Gastroesophageal sphincter (tissue), 4 donors: ENCODE measurements around the gene N4BP2L1. TPM values are rescaled to one million over a fixed set of nuclear protein-coding genes. Genes with fewer than 3 reads are reported as not detected.

Source experiments
- ATAC-seq: fragments of 150-250 bp; one replicate; pipeline ENCODE4 v1.9.1; 2016; ENCODE audit warnings: mild to moderate bottlenecking, moderate library complexity
- H3K27ac ChIP-seq, 4 donors: fragments of 200-600 bp; sonication (generic) in 3 of 4; 1 replicate in 3 of 4; 2 replicates in 1 of 4; pipeline ENCODE4 v1.5.1; 2016 to 2019
- H3K27me3 ChIP-seq: fragments of 200-600 bp; sonication (generic); one replicate; pipeline ENCODE4 v1.5.1; 2019
- H3K36me3 ChIP-seq, 2 donors: fragments of 200-600 bp; sonication (generic); one replicate each; pipeline ENCODE4 v1.5.1; 2019; ENCODE audit warnings: control low read depth in 1 of 2
- H3K4me1 ChIP-seq, 3 donors: fragments of 200-600 bp; sonication (generic); 1 replicate in 2 of 3; 2 replicates in 1 of 3; pipeline ENCODE4 v1.5.1; 2016 to 2019; ENCODE audit warnings: control low read depth in 2 of 3
- H3K4me3 ChIP-seq, 2 donors: fragments of 200-600 bp; sonication (generic); one replicate each; pipeline ENCODE4 v1.5.1; 2019; ENCODE audit warnings: mild to moderate bottlenecking in 1 of 2, moderate library complexity in 1 of 2
- H3K9me3 ChIP-seq, 3 donors: fragments of 200-600 bp; sonication (generic); one replicate each; pipeline ENCODE4 v1.5.1; 2017 to 2019; ENCODE audit warnings: control low read depth in 2 of 3
- EP300 ChIP-seq: sonication (generic); formaldehyde crosslinking; IDR thresholded peaks from one replicate; pipeline ENCODE4 v1.6.1; 2017; ENCODE audit warnings: antibody characterized with exemption, mild to moderate bottlenecking
- POLR2A ChIP-seq, 2 donors: fragments of 450-650 bp; IDR thresholded peaks; one replicate each; pipeline ENCODE4 v1.6.1; 2017; ENCODE audit warnings: antibody characterized with exemption in 2 of 2, mild to moderate bottlenecking in 2 of 2, moderate library complexity in 1 of 2
- POLR2AphosphoS5 ChIP-seq: sonication (generic); formaldehyde crosslinking; IDR thresholded peaks from one replicate; pipeline ENCODE4 v1.6.1; 2017; ENCODE audit warnings: antibody characterized with exemption
- WGBS, 2 donors: methylation state at CpG; one replicate each; pipeline ENCODE4 v1.1.5; 2018; ENCODE audit warnings: low coverage in 1 of 2; 5-methylcytosine and 5-hydroxymethylcytosine counted together
- total RNA-seq, 4 donors: library from RNA; depleted of rRNA; stranded (reverse); fragments of >200 nt; gene quantifications; one replicate each; pipeline ENCODE4 v1.1.0, GENCODE V29; 2016
- TF ChIP-seq, protein P1 (sequence below), 4 experiments: fragments of 200-600 bp in 2 of 4; fragments of 450-650 bp in 2 of 4; sonication (generic) in 1 of 4; IDR thresholded peaks; one replicate each; pipeline ENCODE4 v1.5.1; 2017 to 2019; ENCODE audit warnings: antibody characterized with exemption in 4 of 4, mild to moderate bottlenecking in 2 of 4, moderate library complexity in 2 of 4

N4BP2L1 gene
- total RNA-seq, 4 donors from 2014 or later: 7.2 to 31.0 (median 22.5) TPM

DNA sequence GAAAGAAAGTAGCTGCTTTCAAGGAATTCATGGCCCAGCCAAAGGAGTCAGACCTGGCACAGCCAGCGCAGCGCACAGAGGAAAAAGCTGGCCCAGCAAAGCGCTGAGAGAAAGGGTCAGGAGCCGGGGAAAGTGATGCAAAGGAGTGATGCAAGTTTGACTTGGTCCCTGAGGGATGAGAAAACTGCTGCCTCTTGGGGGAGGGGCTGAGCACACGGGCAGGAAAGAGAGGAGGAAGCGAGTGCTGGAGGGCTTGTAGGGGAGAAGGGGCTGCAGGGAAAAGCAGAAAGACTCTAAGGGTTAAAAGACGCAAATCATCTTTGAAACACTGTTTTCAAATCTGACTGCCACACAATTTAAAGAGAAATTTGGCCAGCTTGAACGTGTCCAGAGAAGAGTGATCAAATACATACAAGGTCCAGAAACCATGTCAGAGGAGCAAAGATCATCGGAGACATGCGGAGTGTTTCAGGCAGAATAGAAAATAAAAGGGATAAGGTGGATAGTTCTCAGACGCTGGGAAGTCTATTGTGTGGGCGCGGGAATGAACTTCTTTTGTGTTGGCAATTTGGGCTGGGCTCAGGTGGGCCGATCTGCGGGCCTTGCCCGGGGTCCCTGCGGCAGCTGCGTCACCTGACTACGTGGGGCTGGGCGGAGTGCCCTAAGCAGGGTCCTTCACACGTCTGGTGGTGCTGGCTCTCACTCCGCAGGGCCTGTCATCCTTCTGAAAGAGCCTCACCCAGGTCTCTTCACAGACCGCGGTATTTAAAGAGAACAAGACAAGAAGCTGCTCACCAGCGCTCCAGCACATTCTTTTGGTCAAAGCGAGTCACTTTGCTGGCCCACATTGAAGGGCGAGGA, 18.1 kb downstream of the N4BP2L1 start:
- peaks cover 0 to 18% (median 0%) of the 10 kb centered on the region in 3 donors for H3K4me1 ChIP-seq
- 27 to 50% methylated on average over 9 to 19 of the region's 27 CpGs for whole genome bisulfite sequencing, 2 donors
- no peaks in the 10 kb centered on the region for H3K27me3 ChIP-seq
- peaks cover 0 to 31% of the 10 kb centered on the region in 2 donors for H3K36me3 ChIP-seq
- peak; percentile 89 for ATAC-seq
- peak overlapping the region in 3 of 4 donors; percentile 55 to 72 (median 66) for H3K27ac ChIP-seq
- H3K9me3 ChIP-seq: no peaks in the 10 kb centered on the region
- peak overlapping the region in 1 of 2 donors; percentile 30 for H3K4me3 ChIP-seq
- no peak for TF ChIP-seq POLR2A (IDR thresholded peaks at IDR 0.05)
- TF ChIP-seq POLR2AphosphoS5: no peak
- TF ChIP-seq EP300: no peak

- no peaks in the 10 kb centered on the region for H3K9me3 ChIP-seq
- no peak for ATAC-seq
- no peaks in the 10 kb centered on the region for H3K27me3 ChIP-seq
- peaks cover 0 to 39% of the 10 kb centered on the region in 2 donors for H3K36me3 ChIP-seq
- WGBS, 2 donors: 80 to 82% methylated on average over 4 to 6 of the region's 6 CpGs
- H3K27ac ChIP-seq: no peak overlapping the region
- H3K4me3 ChIP-seq: no peak overlapping the region
- H3K4me1 ChIP-seq: peaks cover 0 to 18% (median 0%) of the 10 kb centered on the region in 3 donors
- TF ChIP-seq EP300 (no peak), POLR2AphosphoS5 (no peak), POLR2A (IDR thresholded peaks at IDR 0.05) (no peak)
Observed at GRCh38 chr13:32409001-32409313, 19.0 kb downstream of the N4BP2L1 start.

DNA sequence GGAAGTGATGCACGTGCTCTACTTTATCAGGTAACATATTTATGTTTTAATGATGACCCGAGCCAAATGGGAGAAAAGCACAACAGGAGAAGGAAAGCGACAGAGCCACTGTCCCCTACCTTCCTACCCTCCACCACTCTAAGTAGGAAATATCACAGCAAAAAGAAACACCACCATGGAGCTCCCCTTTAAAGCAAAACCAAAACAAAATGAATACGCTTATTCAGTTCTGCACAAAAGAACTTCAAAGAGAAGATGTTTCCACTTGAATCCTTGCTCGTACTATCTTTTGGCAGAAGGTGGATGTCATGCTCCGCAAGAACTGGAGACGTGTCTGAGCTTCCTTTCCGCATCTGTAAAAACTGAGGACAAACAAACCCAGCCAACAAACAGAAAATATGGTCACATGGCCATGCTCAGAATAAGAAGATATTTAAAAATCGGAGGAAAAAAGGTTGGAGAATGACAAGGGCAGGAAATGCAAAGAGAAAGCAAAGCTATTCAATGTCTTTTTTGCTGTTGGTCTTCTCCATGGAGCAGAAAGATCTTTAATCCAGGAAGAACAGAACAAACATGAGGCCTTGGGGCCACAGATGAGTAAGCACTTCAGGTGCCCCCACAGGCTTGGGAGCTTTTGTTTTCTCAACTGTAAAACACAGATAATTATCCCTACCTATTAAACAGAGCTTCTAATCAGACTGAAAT, 19.5 kb downstream of the N4BP2L1 start:
- no peak for ATAC-seq
- WGBS, 2 donors: 95 to 97% methylated on average over 5 to 9 of the region's 9 CpGs

DNA sequence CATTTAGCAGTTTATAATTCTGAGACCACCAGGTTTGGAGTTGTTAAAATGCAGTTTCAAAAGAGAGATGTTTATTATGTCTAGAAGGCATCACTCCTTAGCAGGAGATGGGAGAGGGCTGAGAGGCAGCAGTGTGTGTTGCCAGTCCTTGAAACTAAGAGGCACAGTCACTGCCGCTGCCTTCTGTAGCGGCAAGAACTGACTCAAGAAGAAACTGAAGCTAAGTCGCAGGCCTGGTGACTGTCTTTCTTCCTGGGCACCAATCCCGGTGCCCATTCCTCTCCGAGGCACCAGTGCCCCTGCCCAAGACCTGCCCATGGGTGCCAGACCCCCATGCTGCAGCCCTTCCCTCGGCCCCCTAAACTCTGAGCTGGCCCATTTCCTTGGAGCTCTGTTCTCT, 20.1 kb downstream of the N4BP2L1 start:
- Histone ChIP-seq H3K9me3 (no peaks in the 10 kb centered on the region), H3K4me3 (no peak overlapping the region), H3K27me3 (no peaks in the 10 kb centered on the region), H3K27ac (no peak overlapping the region), H3K4me1 (peaks cover 0 to 18% (median 0%) of the 10 kb centered on the region in 3 donors), H3K36me3 (peaks cover 0 to 50% of the 10 kb centered on the region in 2 donors)
- TF ChIP-seq, protein P1, sequence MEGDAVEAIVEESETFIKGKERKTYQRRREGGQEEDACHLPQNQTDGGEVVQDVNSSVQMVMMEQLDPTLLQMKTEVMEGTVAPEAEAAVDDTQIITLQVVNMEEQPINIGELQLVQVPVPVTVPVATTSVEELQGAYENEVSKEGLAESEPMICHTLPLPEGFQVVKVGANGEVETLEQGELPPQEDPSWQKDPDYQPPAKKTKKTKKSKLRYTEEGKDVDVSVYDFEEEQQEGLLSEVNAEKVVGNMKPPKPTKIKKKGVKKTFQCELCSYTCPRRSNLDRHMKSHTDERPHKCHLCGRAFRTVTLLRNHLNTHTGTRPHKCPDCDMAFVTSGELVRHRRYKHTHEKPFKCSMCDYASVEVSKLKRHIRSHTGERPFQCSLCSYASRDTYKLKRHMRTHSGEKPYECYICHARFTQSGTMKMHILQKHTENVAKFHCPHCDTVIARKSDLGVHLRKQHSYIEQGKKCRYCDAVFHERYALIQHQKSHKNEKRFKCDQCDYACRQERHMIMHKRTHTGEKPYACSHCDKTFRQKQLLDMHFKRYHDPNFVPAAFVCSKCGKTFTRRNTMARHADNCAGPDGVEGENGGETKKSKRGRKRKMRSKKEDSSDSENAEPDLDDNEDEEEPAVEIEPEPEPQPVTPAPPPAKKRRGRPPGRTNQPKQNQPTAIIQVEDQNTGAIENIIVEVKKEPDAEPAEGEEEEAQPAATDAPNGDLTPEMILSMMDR (IDR thresholded peaks at IDR 0.05): no peak
- TF ChIP-seq POLR2A (IDR thresholded peaks at IDR 0.05): no peak
- TF ChIP-seq POLR2AphosphoS5: no peak
- no peak for TF ChIP-seq EP300
- WGBS, 2 donors: 90 to 100% methylated on average over 1 to 2 of the region's 6 CpGs
- no peak for ATAC-seq

More for the DNA sequence above, 19.5 kb downstream of the N4BP2L1 start:
- H3K27ac ChIP-seq: no peak overlapping the region
- H3K27me3 ChIP-seq: no peaks in the 10 kb centered on the region
- TF ChIP-seq POLR2A (IDR thresholded peaks at IDR 0.05): no peak
- TF ChIP-seq, protein P1 (IDR thresholded peaks at IDR 0.05): no peak
- no peak for TF ChIP-seq POLR2AphosphoS5
- no peak for TF ChIP-seq EP300
- H3K9me3 ChIP-seq: no peaks in the 10 kb centered on the region
- H3K4me3 ChIP-seq: no peak overlapping the region
- H3K4me1 ChIP-seq: peaks cover 0 to 18% (median 0%) of the 10 kb centered on the region in 3 donors
- H3K36me3 ChIP-seq: peaks cover 0 to 45% of the 10 kb centered on the region in 2 donors

- ATAC-seq: no peak
- H3K27me3 ChIP-seq: no peaks in the 10 kb centered on the region
- no peaks in the 10 kb centered on the region for H3K9me3 ChIP-seq
- TF ChIP-seq POLR2AphosphoS5 (no peak), EP300 (no peak), POLR2A (IDR thresholded peaks at IDR 0.05) (no peak)
- TF ChIP-seq, protein P1 (IDR thresholded peaks at IDR 0.05): no peak
- H3K4me3 ChIP-seq: no peak overlapping the region
- 77 to 78% methylated on average over 3 to 4 of the region's 4 CpGs for whole genome bisulfite sequencing, 2 donors
- H3K27ac ChIP-seq: no peak overlapping the region
- no peaks in the 10 kb centered on the region for H3K4me1 ChIP-seq
- peaks cover 0 to 68% of the 10 kb centered on the region in 2 donors for H3K36me3 ChIP-seq
Observed at GRCh38 chr13:32403108-32403507, 24.8 kb downstream of the N4BP2L1 start.
